Measurements from ENCODE around the gene TGFB2. TPM values are rescaled to one million over a fixed set of nuclear protein-coding genes. Genes with fewer than 3 reads are reported as not detected.

Gene TGFB2
- total and polyA plus RNA-seq, 2 experiments from 2014 or later: 0.31 to 1.4 TPM

GRCh38 chr1:218426343-218426657, 81.2 kb downstream of the TGFB2 start (continued):
- TF ChIP-seq, protein P1, sequence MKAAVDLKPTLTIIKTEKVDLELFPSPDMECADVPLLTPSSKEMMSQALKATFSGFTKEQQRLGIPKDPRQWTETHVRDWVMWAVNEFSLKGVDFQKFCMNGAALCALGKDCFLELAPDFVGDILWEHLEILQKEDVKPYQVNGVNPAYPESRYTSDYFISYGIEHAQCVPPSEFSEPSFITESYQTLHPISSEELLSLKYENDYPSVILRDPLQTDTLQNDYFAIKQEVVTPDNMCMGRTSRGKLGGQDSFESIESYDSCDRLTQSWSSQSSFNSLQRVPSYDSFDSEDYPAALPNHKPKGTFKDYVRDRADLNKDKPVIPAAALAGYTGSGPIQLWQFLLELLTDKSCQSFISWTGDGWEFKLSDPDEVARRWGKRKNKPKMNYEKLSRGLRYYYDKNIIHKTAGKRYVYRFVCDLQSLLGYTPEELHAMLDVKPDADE (IDR thresholded peaks at IDR 0.05): no peak
- TF ChIP-seq POLR2AphosphoS5 (IDR thresholded peaks at IDR 0.05; ENCODE audit: low read depth) (no peak), EZH2 (IDR thresholded peaks at IDR 0.05; ENCODE audit: low read depth, unreplicated experiment) (no peak), STAT1 (IDR thresholded peaks at IDR 0.05; ENCODE audit: unreplicated experiment) (no peak)

DNA sequence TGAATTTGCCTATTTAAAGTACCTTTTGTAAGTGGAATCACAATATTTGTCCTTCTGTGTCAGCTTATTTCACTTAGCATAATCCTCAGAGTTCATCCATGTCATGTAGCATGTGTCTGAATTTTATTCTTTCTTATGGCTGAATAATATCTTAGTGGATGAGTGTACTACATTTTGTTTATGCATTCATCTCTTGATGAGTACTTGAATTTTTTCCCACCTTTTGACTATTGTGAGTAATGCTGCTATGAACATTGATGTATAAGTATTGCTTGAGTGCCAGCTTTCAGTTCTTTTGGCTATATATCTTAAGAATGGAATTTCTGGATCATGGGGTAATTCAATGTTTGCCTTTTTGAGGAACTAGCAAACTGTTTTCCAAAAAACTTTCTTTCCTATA, 84.2 kb downstream of the TGFB2 start:
- Histone ChIP-seq H3K4me3 (no peak overlapping the region), H3F3A (replicated peaks; ENCODE audit: low read depth) (no peaks in the 10 kb centered on the region), H3K27ac (ENCODE audit: low read depth) (no peak overlapping the region), H3K4me2 (no peak overlapping the region), H3K4me1 (ENCODE audit: insufficient read depth) (no peaks in the 10 kb centered on the region), H4K20me1 (replicated peaks; ENCODE audit: insufficient read depth) (no peaks in the 10 kb centered on the region), H3K79me2 (replicated peaks; ENCODE audit: insufficient read depth) (no peaks in the 10 kb centered on the region), H3K27me3 (ENCODE audit: insufficient read depth) (no peaks in the 10 kb centered on the region), H3K36me3 (ENCODE audit: insufficient read depth) (no peaks in the 10 kb centered on the region), H3K9me2 (ENCODE audit: insufficient read depth) (no peaks in the 10 kb centered on the region), H2AFZ (no peak overlapping the region)
- Mint-ChIP-seq H3K9me3 (no peaks in the 10 kb centered on the region), H3K36me3 (ENCODE audit: low read depth) (no peaks in the 10 kb centered on the region), H3K27ac (no peak overlapping the region), H3K27me3 (ENCODE audit: insufficient read depth, low read depth, poor library complexity) (no peaks in the 10 kb centered on the region), H3K4me3 (no peak overlapping the region), H3K4me1 (no peaks in the 10 kb centered on the region)
- no peak for DNase-seq (ENCODE audit: low spot score)
- ATAC-seq: no peak
- TF ChIP-seq JUNB (IDR thresholded peaks at IDR 0.05; ENCODE audit: unreplicated experiment): no peak
- no peak for TF ChIP-seq ZNF331 (CRISPR knock-in tag; IDR thresholded peaks at IDR 0.05; ENCODE audit: low read depth)
- no peak for TF ChIP-seq ZNF462 (CRISPR knock-in tag; IDR thresholded peaks at IDR 0.05)
- no peak for TF ChIP-seq CTCF (conservative IDR thresholded peaks at IDR 0.05; ENCODE audit: low read depth in 2 of 2)
- TF ChIP-seq, protein P1 (IDR thresholded peaks at IDR 0.05): no peak
- TF ChIP-seq POLR2AphosphoS5 (IDR thresholded peaks at IDR 0.05; ENCODE audit: low read depth): no peak
- TF ChIP-seq ZNF114 (CRISPR knock-in tag; IDR thresholded peaks at IDR 0.05): no peak
- TF ChIP-seq EZH2phosphoT487 (IDR thresholded peaks at IDR 0.05; ENCODE audit: unreplicated experiment): no peak
- TF ChIP-seq STAT1 (IDR thresholded peaks at IDR 0.05; ENCODE audit: unreplicated experiment): no peak
- no peak for TF ChIP-seq CREB1 (CRISPR knock-in tag; IDR thresholded peaks at IDR 0.05; ENCODE audit: low read depth)
- TF ChIP-seq EZH2 (IDR thresholded peaks at IDR 0.05; ENCODE audit: low read depth, unreplicated experiment): no peak
- TF ChIP-seq, protein P2, sequence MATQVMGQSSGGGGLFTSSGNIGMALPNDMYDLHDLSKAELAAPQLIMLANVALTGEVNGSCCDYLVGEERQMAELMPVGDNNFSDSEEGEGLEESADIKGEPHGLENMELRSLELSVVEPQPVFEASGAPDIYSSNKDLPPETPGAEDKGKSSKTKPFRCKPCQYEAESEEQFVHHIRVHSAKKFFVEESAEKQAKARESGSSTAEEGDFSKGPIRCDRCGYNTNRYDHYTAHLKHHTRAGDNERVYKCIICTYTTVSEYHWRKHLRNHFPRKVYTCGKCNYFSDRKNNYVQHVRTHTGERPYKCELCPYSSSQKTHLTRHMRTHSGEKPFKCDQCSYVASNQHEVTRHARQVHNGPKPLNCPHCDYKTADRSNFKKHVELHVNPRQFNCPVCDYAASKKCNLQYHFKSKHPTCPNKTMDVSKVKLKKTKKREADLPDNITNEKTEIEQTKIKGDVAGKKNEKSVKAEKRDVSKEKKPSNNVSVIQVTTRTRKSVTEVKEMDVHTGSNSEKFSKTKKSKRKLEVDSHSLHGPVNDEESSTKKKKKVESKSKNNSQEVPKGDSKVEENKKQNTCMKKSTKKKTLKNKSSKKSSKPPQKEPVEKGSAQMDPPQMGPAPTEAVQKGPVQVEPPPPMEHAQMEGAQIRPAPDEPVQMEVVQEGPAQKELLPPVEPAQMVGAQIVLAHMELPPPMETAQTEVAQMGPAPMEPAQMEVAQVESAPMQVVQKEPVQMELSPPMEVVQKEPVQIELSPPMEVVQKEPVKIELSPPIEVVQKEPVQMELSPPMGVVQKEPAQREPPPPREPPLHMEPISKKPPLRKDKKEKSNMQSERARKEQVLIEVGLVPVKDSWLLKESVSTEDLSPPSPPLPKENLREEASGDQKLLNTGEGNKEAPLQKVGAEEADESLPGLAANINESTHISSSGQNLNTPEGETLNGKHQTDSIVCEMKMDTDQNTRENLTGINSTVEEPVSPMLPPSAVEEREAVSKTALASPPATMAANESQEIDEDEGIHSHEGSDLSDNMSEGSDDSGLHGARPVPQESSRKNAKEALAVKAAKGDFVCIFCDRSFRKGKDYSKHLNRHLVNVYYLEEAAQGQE (IDR thresholded peaks at IDR 0.05; ENCODE audit: unreplicated experiment): no peak

Measured in GM23338 (cell line).